Esophagus mucosa (tissue), 1 donor: ENCODE results near the gene GID8. TPM values are rescaled to one million over a fixed set of nuclear protein-coding genes. Genes with fewer than 3 reads are reported as not detected.
"Not testable (repeated sequence)": the region's sequence is repeated elsewhere in the genome, so short reads cannot be mapped to it uniquely, and the experiment has no call there.

Experiments
- ATAC-seq: fragments of 200-7000 bp; cut with Tn5 transposase; one replicate; pipeline ENCODE4 v1.9.1; 2020
- total RNA-seq: library from RNA; stranded (reverse); gene quantifications from one replicate; pipeline ENCODE4 v1.2.4, GENCODE V29; 2023
- donor health status: DM: yes; HTN: yes; CAD: no.

The GID8 gene
- total RNA-seq, 1 donor from 2014 or later = 42.7 TPM

GRCh38 chr20:62959101-62959971 lies 21.4 kb downstream of the GID8 start:
- no peak for ATAC-seq

GRCh38 chr20:62959998-62960436 lies 22.1 kb downstream of the GID8 start:
- ATAC-seq = no peak

GRCh38 chr20:62960446-62961309 lies 22.7 kb downstream of the GID8 start:
- not testable (repeated sequence) for ATAC-seq

- no peak for ATAC-seq
Measured at GRCh38 chr20:62961310-62961783, 23.4 kb downstream of the GID8 start.

- ATAC-seq = no peak
Measured at GRCh38 chr20:62961799-62962198, 23.9 kb downstream of the GID8 start.

- ATAC-seq = no peak
Measured at GRCh38 chr20:62962221-62962879, 24.4 kb downstream of the GID8 start.

- no peak for ATAC-seq
Measured at GRCh38 chr20:62962891-62963613, 25.1 kb downstream of the GID8 start.

GRCh38 chr20:62963614-62964397 lies 25.9 kb downstream of the GID8 start:
- no peak for ATAC-seq

GRCh38 chr20:62964700-62965099 lies 26.8 kb downstream of the GID8 start:
- ATAC-seq = no peak

- ATAC-seq = no peak
Measured at GRCh38 chr20:62965363-62965771, 27.4 kb downstream of the GID8 start.

- ATAC-seq = no peak
Measured at GRCh38 chr20:62966212-62967148, 28.5 kb downstream of the GID8 start.

GRCh38 chr20:62967149-62967501 lies 29.2 kb downstream of the GID8 start:
- ATAC-seq = no peak

GRCh38 chr20:62967628-62968351 lies 29.8 kb downstream of the GID8 start:
- no peak for ATAC-seq

GRCh38 chr20:62968378-62969178 lies 30.6 kb downstream of the GID8 start:
- ATAC-seq = no peak

GRCh38 chr20:62969179-62969760 lies 31.3 kb downstream of the GID8 start:
- no peak for ATAC-seq

GRCh38 chr20:62969939-62970306 lies 32.0 kb downstream of the GID8 start:
- ATAC-seq = no peak

GRCh38 chr20:62970307-62971210 lies 32.6 kb downstream of the GID8 start:
- no peak for ATAC-seq
